ENCODE results near the gene DCDC1. TPM values are rescaled to one million over a fixed set of nuclear protein-coding genes. Genes with fewer than 3 reads are reported as not detected.

DCDC1 gene
- total RNA-seq, 2 donors from 2014 or later = not detected

DNA sequence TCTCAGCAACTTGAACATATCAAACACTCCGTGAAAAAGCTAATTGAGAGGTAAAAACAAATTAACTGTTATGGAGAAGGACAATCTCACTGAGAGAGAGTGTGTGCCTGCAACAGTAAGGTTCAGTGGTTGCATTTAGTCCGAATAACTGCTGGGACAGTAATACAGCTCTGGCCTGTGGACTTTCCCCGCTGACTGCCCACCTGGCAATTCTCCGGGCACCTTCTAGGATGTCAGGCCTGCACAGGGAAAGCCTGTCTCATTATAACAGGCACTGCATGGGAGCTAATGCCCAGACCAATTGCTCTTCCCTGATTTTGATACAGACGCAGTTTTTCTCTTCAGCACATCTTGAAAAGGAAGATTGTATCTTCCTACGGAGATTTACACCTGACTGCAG lies 251.0 kb downstream of the DCDC1 start:
- intact Hi-C loops (cut with DNase I) = no loop called here
- H3K9me3 ChIP-seq = no peaks in the 10 kb centered on the region
- H3K27ac ChIP-seq = no peak overlapping the region
- no peaks in the 10 kb centered on the region for H3K36me3 ChIP-seq
- H3K27me3 ChIP-seq = no peaks in the 10 kb centered on the region
- no peaks in the 10 kb centered on the region for H3K4me1 ChIP-seq
- TF ChIP-seq, protein P1, sequence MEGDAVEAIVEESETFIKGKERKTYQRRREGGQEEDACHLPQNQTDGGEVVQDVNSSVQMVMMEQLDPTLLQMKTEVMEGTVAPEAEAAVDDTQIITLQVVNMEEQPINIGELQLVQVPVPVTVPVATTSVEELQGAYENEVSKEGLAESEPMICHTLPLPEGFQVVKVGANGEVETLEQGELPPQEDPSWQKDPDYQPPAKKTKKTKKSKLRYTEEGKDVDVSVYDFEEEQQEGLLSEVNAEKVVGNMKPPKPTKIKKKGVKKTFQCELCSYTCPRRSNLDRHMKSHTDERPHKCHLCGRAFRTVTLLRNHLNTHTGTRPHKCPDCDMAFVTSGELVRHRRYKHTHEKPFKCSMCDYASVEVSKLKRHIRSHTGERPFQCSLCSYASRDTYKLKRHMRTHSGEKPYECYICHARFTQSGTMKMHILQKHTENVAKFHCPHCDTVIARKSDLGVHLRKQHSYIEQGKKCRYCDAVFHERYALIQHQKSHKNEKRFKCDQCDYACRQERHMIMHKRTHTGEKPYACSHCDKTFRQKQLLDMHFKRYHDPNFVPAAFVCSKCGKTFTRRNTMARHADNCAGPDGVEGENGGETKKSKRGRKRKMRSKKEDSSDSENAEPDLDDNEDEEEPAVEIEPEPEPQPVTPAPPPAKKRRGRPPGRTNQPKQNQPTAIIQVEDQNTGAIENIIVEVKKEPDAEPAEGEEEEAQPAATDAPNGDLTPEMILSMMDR (IDR thresholded peaks at IDR 0.05) = no peak
- H3K4me3 ChIP-seq = no peak overlapping the region
- DNase-seq = no peak
- H3K9ac ChIP-seq (ENCODE audit: low read depth in 2 of 2, low read length in 2 of 2) = no peak overlapping the region

DNA sequence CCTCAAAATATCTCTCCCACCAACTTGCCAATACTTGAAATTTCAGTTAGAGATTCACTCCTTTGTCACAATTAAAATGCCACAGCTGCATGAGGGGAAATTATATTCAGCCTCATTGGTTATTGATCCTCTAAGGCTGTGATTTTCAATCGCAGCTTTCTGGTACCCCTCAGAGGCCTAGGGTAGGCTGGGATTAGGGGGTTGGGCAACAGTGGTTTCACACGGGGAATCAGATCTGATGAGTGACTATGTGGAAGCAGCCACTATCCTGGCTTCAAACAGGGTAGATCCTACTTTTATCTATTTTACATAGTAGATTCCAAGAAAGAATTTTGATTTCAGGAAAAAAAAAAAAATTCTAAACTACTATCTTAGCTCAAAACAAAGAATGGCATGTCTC lies 252.5 kb downstream of the DCDC1 start:
- Histone ChIP-seq H3K4me3 (no peak overlapping the region), H3K9ac (ENCODE audit: low read depth in 2 of 2, low read length in 2 of 2) (no peak overlapping the region), H3K27ac (no peak overlapping the region), H3K4me1 (no peaks in the 10 kb centered on the region), H3K27me3 (no peaks in the 10 kb centered on the region), H3K9me3 (no peaks in the 10 kb centered on the region), H3K36me3 (no peaks in the 10 kb centered on the region)
- intact Hi-C loops (cut with DNase I) = no loop called here
- DNase-seq = no peak
- TF ChIP-seq, protein P1 (IDR thresholded peaks at IDR 0.05) = no peak

DNA sequence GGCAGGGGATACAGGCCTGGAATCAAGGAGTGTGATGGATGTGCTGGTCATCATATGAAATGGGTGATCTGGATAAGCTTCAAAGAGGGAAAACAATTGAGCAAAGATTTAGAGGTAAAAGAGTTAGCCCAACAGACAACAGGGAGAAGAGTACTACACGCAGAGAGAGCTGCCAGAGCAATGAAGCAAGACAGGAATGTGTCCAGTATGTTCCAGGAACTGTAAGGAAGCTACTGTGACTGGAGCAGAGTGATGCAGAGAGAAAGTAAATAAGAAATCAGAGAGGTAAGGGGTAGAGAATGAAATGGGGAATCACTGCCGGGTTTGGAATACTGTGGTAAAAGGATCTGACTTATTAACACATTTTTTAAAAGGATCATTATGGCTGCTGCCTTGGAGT lies 255.1 kb downstream of the DCDC1 start:
- Histone ChIP-seq H3K36me3 (no peaks in the 10 kb centered on the region), H3K27ac (no peak overlapping the region), H3K9ac (ENCODE audit: low read depth in 2 of 2, low read length in 2 of 2) (no peak overlapping the region), H3K4me1 (no peaks in the 10 kb centered on the region), H3K9me3 (no peaks in the 10 kb centered on the region), H3K4me3 (no peak overlapping the region), H3K27me3 (no peaks in the 10 kb centered on the region)
- intact Hi-C loops (cut with DNase I) = no loop called here
- TF ChIP-seq, protein P1 (IDR thresholded peaks at IDR 0.05) = no peak
- DNase-seq = no peak

DNA sequence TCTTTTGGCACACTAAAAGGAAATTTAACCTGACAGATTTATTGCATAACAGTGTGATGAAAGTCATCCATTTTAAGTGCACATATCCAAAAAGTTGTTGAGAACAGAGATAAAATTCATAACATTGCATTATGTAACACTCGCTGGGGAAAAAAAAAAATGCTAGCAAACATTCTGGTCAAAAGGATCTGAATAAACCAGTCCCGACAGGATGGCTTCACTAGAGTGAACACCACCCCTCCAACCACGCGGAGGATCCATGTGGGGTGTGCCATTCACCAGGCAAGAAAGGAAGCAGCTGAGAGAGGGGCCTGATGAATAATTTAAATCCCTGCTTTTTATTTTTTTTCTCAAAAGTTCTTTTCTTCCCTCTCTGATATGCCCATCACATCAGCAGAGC lies 258.7 kb downstream of the DCDC1 start:
- TF ChIP-seq, protein P1 (IDR thresholded peaks at IDR 0.05) = no peak
- no peaks in the 10 kb centered on the region for H3K9me3 ChIP-seq
- H3K27me3 ChIP-seq = no peaks in the 10 kb centered on the region
- no peak overlapping the region for H3K27ac ChIP-seq
- H3K4me3 ChIP-seq = no peak overlapping the region
- DNase-seq = no peak
- no peak overlapping the region for H3K9ac ChIP-seq (ENCODE audit: low read depth in 2 of 2, low read length in 2 of 2)
- no peaks in the 10 kb centered on the region for H3K36me3 ChIP-seq
- H3K4me1 ChIP-seq = no peaks in the 10 kb centered on the region
- intact Hi-C loops (cut with DNase I) = no loop called here

DNA sequence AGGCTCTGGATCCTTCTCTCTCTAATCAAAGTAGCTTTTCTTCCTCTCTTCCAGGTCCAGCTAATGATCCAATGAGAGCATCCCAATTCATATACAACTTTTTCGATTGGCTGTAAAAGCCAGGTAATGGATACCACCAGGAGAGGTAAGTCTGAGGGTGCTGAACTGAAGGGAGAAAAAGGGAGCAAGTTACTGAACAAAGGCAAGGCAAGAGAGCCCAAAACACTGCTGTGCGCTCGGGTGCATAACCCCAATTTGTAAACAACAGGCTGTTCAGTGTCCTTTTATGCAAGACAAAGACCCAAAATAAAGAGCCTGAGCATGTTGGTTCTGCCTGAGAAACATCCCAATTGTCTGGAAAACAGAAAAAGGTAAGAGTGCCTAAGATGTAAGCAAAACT lies 260.1 kb downstream of the DCDC1 start:
- Histone ChIP-seq H3K4me1 (no peaks in the 10 kb centered on the region), H3K27me3 (no peaks in the 10 kb centered on the region), H3K9me3 (no peaks in the 10 kb centered on the region), H3K4me3 (no peak overlapping the region), H3K36me3 (no peaks in the 10 kb centered on the region), H3K27ac (no peak overlapping the region), H3K9ac (ENCODE audit: low read depth in 2 of 2, low read length in 2 of 2) (no peak overlapping the region)
- no peak for DNase-seq
- intact Hi-C loops (cut with DNase I) = no loop called here
- TF ChIP-seq, protein P1 (IDR thresholded peaks at IDR 0.05) = no peak

DNA sequence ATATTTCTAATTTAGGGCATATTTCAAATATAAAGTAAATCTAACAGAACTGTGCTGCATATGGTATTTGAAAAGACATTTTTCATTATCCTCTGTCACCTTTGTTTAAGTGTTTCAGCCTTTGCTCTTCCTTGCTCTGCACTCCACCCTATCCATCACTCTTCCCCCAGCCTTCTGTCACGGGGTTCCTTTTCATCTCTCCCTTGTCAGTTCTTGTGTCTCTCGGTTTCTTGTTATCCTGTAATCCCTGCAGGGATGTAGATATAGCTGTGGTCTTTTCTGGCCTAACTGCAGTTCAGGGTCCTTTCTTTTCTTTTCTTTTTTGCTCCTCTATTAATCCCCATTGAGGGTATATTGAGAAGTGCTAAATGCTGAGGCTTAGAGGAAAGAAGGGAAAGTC lies 261.9 kb downstream of the DCDC1 start:
- no peaks in the 10 kb centered on the region for H3K4me1 ChIP-seq
- DNase-seq = no peak
- no peaks in the 10 kb centered on the region for H3K27me3 ChIP-seq
- H3K9ac ChIP-seq (ENCODE audit: low read depth in 2 of 2, low read length in 2 of 2) = no peak overlapping the region
- H3K27ac ChIP-seq = no peak overlapping the region
- H3K4me3 ChIP-seq = no peak overlapping the region
- intact Hi-C loops (cut with DNase I) = no loop called here
- H3K36me3 ChIP-seq = no peaks in the 10 kb centered on the region
- no peaks in the 10 kb centered on the region for H3K9me3 ChIP-seq
- TF ChIP-seq, protein P1 (IDR thresholded peaks at IDR 0.05) = no peak
